MM.1S (cell line): ENCODE measurements around the gene VAPB.

Source experiments
- DNase-seq: peaks from one replicate; pipeline ENCODE4 v3.0.0-alpha.2; 2015
- H2AFZ ChIP-seq: fragments of 300-600 bp; sonication (generic); 2 replicates; pipeline ENCODE4 v1.6.0; 2016; ENCODE audit warnings: antibody characterized with exemption, low read length
- H3F3A ChIP-seq: fragments of 300-600 bp; sonication (generic); 2 replicates; pipeline ENCODE4 v1.6.1; 2016; ENCODE audit warnings: mild to moderate bottlenecking, antibody characterized with exemption, low read length, moderate library complexity, mixed read lengths; ENCODE audit not compliant: insufficient read depth
- H3K27ac ChIP-seq: fragments of 300-600 bp; sonication (generic); 2 replicates; pipeline ENCODE4 v1.5.1; 2016; ENCODE audit warnings: mild to moderate bottlenecking, low read length
- H3K27me3 ChIP-seq: fragments of 300-600 bp; sonication (generic); replicated peaks from 2 replicates; pipeline ENCODE4 v1.6.0; 2016; ENCODE audit warnings: low read length; ENCODE audit not compliant: insufficient read depth
- H3K36me3 ChIP-seq: fragments of 300-600 bp; sonication (generic); replicated peaks from 2 replicates; pipeline ENCODE4 v1.6.1; 2016; ENCODE audit warnings: mild to moderate bottlenecking, low read length, mixed read lengths; ENCODE audit not compliant: insufficient read depth
- H3K4me1 ChIP-seq: fragments of 300-600 bp; sonication (generic); 2 replicates; pipeline ENCODE4 v1.6.1; 2016; ENCODE audit warnings: low read length, mixed read lengths
- H3K4me2 ChIP-seq: fragments of 300-600 bp; sonication (generic); 2 replicates; pipeline ENCODE4 v1.6.0; 2016; ENCODE audit warnings: low read depth, low read length
- H3K4me3 ChIP-seq: fragments of 300-600 bp; sonication (generic); 2 replicates; pipeline ENCODE4 v1.5.1; 2016; ENCODE audit warnings: low read length, mixed read lengths
- H3K79me2 ChIP-seq: fragments of 300-600 bp; sonication (generic); 2 replicates; pipeline ENCODE4 v1.6.1; 2016; ENCODE audit warnings: mixed run types, low read length, mixed read lengths
- H3K9ac ChIP-seq: fragments of 300-600 bp; sonication (generic); 2 replicates; pipeline ENCODE4 v1.6.1; 2016; ENCODE audit warnings: low read length, mixed read lengths
- H3K9me2 ChIP-seq: fragments of 300-600 bp; sonication (generic); replicated peaks from 2 replicates; pipeline ENCODE4 v1.6.1; 2016; ENCODE audit warnings: mild to moderate bottlenecking, low read length, mixed read lengths; ENCODE audit not compliant: insufficient read depth
- H3K9me3 ChIP-seq: fragments of 300-600 bp; sonication (generic); replicated peaks from 2 replicates; pipeline ENCODE4 v1.6.1; 2016; ENCODE audit warnings: mild to moderate bottlenecking, low read length, mixed read lengths; ENCODE audit not compliant: insufficient read depth
- H4K20me1 ChIP-seq: fragments of 300-600 bp; sonication (generic); 2 replicates; pipeline ENCODE4 v1.6.1; 2016; ENCODE audit warnings: mild to moderate bottlenecking, low read length, moderate library complexity, mixed read lengths; ENCODE audit not compliant: insufficient read depth
- CTCF ChIP-seq: fragments of 300-600 bp; sonication (generic); IDR thresholded peaks from 2 replicates; pipeline ENCODE4 v1.5.1; 2016; ENCODE audit warnings: antibody characterized with exemption, low read length, mixed read lengths
- EZH2 ChIP-seq: fragments of 300-600 bp; sonication (generic); optimal IDR thresholded peaks from 2 replicates; pipeline ENCODE3; 2017; ENCODE audit warnings: low read depth, mild to moderate bottlenecking, antibody characterized with exemption, low read length, mixed read lengths
- EZH2phosphoT487 ChIP-seq: fragments of 300-600 bp; sonication (generic); IDR thresholded peaks from 2 replicates; pipeline ENCODE4 v1.6.1; 2018; ENCODE audit warnings: antibody characterized with exemption, low read length

Gene VAPB

GRCh38 chr20:58382096-58382495 lies 6.9 kb upstream of the VAPB start:
- no peak overlapping the region for H3K9ac ChIP-seq
- DNase-seq: no peak

GRCh38 chr20:58384821-58385220 lies 4.2 kb upstream of the VAPB start:
- H3K9ac ChIP-seq: no peak overlapping the region
- no peaks in the 10 kb centered on the region for H3K27me3 ChIP-seq
- TF ChIP-seq EZH2phosphoT487: no peak
- no peak overlapping the region for H2AFZ ChIP-seq
- H3K4me2 ChIP-seq: no peak overlapping the region
- no peaks in the 10 kb centered on the region for H3K36me3 ChIP-seq
- no peak for DNase-seq
- peaks cover 6% of the 10 kb centered on the region for H3K79me2 ChIP-seq
- H3K9me2 ChIP-seq: no peaks in the 10 kb centered on the region
- H4K20me1 ChIP-seq: no peaks in the 10 kb centered on the region
- no peaks in the 10 kb centered on the region for H3K4me1 ChIP-seq
- no peak overlapping the region for H3K4me3 ChIP-seq
- H3K9me3 ChIP-seq: no peaks in the 10 kb centered on the region
- no peak overlapping the region for H3K27ac ChIP-seq
- no peaks in the 10 kb centered on the region for H3F3A ChIP-seq

More at GRCh38 chr20:58382096-58382495, 6.9 kb upstream of the VAPB start:
- no peaks in the 10 kb centered on the region; the same call in 1 of the 2 replicates for H3K27me3 ChIP-seq
- no peaks in the 10 kb centered on the region for H3K36me3 ChIP-seq
- no peak overlapping the region for H2AFZ ChIP-seq
- H3K4me3 ChIP-seq: no peak overlapping the region
- H3K9me3 ChIP-seq: no peaks in the 10 kb centered on the region
- no peaks in the 10 kb centered on the region for H3K79me2 ChIP-seq
- H4K20me1 ChIP-seq: no peaks in the 10 kb centered on the region
- no peak for TF ChIP-seq CTCF
- no peak for TF ChIP-seq EZH2
- no peak for TF ChIP-seq EZH2phosphoT487
- no peaks in the 10 kb centered on the region for H3K4me1 ChIP-seq
- H3K4me2 ChIP-seq: no peak overlapping the region
- H3F3A ChIP-seq: no peaks in the 10 kb centered on the region
- H3K27ac ChIP-seq: no peak overlapping the region
- H3K9me2 ChIP-seq: no peaks in the 10 kb centered on the region

- no peak overlapping the region for H3K9ac ChIP-seq
Measured at GRCh38 chr20:58388028-58388601, 914 bp upstream of the VAPB start.

More at GRCh38 chr20:58388028-58388601, 914 bp upstream of the VAPB start:
- H3K79me2 ChIP-seq: peaks cover 39% of the 10 kb centered on the region
- H3K36me3 ChIP-seq: no peaks in the 10 kb centered on the region
- no peaks in the 10 kb centered on the region for H3K27me3 ChIP-seq
- peaks cover 7% of the 10 kb centered on the region for H3K4me1 ChIP-seq
- H3K9me3 ChIP-seq: no peaks in the 10 kb centered on the region
- H4K20me1 ChIP-seq: no peaks in the 10 kb centered on the region
- H2AFZ ChIP-seq: peak overlapping the region; percentile 25; the same call in 1 of the 2 replicates
- peak overlapping the region; percentile 56 for H3K4me3 ChIP-seq
- no peaks in the 10 kb centered on the region for H3K9me2 ChIP-seq
- DNase-seq: no peak
- peak overlapping the region; percentile 56 for H3K4me2 ChIP-seq
- H3K27ac ChIP-seq: no peak overlapping the region
- TF ChIP-seq EZH2 (no peak), CTCF (no peak)
- H3F3A ChIP-seq: no peaks in the 10 kb centered on the region
